Measurements from ENCODE around the gene TAS2R42.

TAS2R42 gene, protein sequence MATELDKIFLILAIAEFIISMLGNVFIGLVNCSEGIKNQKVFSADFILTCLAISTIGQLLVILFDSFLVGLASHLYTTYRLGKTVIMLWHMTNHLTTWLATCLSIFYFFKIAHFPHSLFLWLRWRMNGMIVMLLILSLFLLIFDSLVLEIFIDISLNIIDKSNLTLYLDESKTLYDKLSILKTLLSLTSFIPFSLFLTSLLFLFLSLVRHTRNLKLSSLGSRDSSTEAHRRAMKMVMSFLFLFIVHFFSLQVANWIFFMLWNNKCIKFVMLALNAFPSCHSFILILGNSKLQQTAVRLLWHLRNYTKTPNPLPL

DNA sequence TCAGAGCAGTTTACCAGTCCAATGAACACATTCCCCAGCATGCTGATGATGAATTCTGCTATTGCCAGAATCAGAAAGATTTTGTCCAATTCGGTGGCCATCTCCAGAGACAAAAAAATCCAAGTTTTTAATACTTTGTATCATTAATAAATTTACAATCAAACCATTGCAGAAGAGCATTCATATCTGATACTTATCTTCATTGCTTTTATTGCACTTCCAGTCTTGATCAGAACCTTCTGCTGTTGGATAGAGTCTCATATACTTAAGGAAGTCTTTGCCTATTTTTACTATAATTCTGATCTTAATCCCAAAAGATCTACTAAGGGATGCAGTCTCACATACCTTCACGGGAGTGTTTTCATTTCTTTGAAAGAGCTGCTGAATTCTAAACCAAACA lies at the start of gene TAS2R42:
Gene TAS2R42, minus strand, starts transcription at position 101 of the 400 bp plus-strand sequence. Its CDS starts 0 bp downstream, at position 101.
- DNase-seq: no peak

DNA sequence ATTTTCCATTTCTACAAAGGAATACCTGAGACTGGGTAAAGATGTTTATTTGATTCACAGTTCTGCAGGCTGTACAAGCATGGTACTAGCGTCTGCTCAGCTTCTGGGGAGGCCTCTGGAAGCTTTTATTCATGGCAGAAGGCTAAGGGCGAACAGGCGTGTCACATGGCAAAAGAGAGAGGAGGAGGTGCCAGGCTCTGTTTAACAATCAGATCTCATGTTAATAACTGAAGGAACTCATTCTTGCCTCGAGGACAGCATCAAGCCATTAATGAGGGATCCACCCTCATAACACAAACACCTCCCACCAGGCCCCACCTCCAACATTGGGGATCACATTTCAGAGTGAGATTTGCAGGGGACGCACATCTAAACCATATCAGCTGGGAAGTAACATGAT lies 46.8 kb upstream of the TAS2R42 start:
- DNase-seq: no peak

DNA sequence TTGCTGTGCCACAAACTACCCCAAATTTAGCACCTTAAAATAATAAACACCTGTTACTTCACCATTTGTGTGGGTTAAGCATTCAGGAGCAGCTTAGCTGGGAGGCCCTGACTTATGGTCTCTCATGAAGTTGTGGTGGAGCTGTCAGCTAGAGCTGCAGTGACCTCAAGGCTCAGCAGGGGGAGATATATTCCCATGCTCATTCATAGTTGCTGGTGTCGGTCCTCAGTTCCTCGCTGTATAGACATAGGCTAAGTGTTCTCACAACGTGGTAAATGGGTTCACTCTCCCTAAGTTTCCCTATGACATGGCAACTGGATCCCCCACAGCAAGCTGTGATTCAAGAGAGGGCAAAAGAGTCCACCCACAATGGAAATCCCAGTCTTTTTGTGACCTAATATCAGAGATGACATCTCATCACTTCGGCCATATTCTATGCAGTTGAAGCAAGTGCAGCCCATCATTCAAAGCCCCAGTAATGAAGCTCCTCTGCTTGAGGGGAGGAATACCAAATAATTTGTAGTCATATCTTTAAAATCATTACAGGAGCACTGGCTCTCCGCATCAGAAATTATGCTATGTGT lies 41.7 kb upstream of the TAS2R42 start:
- peak in 6 of 56 donors; percentile 0 to 2 (median 0) for DNase-seq

DNA sequence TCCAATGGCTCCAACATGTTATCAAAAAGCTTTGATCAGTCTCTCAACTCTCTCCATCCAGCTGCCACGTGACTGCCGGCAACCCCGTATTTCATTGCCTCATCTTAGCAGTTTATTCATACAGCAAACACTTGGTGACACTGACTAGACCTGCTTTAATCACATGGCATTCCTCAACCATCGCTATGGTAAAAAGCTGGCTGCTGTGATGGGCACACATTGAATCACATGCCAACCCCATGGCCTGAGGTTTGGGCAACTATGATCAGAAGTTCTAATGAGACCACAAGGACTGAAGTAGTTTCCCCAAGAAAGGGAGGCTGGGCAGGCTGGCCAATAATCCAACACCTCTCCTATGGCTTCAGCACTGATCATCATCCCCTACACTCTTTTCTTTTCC lies 40.6 kb upstream of the TAS2R42 start:
- DNase-seq: no peak

DNA sequence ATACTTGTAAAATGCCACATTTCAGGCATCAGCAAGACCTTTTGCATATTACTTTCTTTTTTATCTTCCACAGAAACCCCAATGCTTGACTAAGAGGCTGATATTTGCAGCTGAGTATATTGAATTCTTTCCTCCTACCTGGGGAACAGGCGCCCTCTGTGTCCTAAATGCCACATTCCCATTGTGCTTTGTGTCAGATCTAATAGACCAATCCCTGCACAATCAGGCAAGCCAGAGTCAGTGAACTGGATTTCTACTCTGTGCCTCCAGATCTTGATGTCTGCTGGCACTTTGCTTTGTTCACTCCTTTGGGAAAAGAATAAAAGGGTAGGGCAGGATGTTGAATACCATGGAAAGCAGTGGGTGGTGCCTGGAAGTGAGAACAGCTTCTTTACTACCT lies 22.4 kb upstream of the TAS2R42 start:
- no peak for DNase-seq

DNA sequence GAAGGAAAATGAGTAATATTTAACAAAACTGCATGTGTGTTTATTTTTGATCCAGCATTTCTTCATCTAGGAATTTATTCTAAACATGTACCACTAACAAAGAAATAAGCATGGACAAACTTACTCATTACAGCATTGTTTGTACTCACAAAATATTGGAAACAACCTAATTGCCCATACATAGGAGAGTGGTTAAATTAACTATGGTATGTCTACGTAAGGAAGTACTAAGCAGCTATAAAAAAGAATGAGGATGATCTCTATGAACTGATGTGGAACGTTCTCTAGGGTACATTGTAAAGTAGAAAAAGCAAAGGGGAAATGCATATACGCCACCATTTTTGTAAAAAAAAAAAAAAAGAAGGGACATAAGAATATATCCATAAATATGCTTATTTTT lies 17.4 kb upstream of the TAS2R42 start:
- no peak for DNase-seq

DNA sequence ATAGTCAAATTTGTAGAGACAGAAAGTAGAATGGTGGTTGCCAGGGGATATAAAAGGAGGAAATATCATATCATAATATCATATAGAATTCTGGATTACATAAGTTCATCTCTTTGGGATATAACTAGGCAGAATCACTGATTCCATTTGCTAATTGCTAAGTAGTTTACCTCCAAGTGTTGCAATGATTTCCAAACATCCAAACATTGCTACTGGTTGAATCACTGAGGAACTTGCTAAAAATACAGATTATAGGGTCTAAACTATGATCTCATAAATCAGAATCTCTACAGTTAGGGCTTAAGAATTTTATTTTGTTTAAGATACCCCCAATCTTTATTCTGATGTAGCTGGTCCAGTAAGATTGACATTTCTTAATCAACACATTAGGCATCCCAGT lies 16.1 kb upstream of the TAS2R42 start:
- DNase-seq: no peak

DNA sequence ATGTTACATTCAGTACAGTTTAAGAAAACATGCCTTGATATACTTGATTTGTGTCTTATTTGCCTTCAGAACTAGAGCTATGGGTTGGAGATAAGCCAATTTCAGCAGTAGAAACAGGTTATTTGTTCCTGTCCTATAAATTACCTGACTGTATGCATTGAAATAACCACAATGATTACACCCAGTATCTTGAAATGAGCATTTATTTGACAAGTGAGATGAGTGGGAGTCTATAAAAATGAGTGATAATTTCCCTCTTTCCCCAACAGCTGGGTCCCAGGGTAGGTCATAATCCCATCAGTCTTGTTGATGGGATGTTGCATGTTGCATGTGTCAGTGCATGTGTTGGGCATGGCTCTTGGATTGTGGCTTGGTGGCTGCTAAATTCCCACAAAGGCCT lies 3.7 kb downstream of the TAS2R42 start:
- DNase-seq: no peak

DNA sequence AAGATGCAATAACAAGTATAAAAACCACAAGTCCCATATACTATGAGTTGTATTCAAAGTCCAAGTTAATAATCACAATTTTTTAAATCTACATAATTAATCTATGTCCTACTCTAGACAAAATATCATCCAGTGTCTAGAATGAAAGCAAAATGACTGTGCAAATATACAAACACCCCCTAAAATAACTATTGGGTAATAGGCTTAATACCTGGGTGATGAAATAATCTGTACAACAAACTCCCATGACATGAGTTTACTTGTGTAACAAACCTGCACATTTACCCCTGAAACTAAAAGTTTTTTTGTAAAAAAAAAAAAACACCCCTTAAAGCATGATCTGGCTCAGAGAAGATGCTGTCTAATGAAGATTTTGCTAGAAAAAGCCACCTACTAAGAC lies 4.2 kb downstream of the TAS2R42 start:
- DNase-seq: no peak

DNA sequence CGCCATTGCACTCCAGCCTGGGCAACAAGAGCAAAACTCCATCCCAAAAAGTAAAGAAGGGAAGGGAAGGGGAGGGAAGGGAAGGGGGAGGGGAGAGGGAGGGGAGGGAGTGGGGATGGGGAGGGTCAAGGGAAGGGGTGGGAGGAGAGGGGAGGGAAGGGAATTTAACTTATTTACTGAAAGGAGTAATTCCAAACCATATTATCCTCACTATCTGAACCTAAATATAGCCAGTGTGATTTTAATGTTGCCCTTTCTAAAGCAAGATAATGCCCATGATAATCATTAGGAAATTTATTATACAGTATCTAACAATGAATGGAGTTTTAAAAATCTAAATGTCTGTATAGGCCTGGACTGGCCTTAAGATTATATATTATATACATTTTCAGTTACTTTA lies 8.5 kb downstream of the TAS2R42 start:
- DNase-seq: no peak

DNA sequence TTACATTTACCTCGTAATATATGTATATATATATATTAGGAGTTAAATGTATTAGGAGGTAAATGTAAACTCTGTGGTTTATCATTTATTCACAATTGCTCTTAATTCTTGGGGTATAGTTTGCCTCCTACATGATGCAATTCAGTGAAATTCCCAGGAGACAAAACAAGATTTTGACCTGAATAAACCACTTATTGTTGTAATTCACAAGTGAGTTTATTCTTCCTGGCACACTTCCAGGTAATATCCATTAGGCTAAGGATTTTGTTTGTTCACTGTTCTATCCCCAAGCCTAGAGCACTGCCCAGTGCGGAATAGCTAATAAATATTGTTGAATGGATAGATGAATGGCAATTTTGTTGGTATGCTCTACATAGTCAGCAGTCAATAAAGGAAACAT lies 12.7 kb downstream of the TAS2R42 start:
- DNase-seq: no peak

DNA sequence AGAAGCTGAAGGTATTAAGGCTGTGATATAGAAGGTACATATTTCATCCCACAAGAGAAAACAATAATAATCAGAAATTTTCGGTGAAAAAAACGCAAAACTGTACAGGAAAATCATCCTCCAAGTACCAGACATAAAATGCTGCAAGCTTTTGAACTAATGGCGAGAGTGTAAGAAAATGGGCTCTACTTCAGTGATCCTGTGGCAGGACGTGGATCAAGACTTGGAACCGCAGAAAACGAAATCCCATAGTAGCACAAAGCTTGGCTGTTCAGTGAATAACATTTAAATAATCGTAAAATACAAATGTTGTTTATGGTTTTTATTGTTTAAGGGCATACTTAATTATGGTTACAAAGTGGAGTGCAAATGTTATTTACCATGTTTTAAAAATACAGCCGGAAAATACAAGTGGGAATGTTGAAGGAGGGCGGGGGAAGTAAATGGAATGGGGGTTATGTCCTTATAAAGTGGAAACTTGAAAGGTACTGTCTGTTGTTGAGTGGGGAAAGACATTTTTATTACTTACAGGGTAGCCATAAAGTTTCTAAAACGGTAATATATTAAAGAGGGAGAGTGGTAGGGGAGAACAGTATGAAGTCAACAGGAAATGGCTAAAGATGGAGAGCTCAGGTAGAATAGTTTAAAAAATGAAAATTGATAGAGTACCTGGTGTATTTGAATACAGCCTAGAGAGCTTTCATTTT lies 14.6 kb downstream of the TAS2R42 start:
- peak in 1 of 56 donors; percentile 0 for DNase-seq

DNA sequence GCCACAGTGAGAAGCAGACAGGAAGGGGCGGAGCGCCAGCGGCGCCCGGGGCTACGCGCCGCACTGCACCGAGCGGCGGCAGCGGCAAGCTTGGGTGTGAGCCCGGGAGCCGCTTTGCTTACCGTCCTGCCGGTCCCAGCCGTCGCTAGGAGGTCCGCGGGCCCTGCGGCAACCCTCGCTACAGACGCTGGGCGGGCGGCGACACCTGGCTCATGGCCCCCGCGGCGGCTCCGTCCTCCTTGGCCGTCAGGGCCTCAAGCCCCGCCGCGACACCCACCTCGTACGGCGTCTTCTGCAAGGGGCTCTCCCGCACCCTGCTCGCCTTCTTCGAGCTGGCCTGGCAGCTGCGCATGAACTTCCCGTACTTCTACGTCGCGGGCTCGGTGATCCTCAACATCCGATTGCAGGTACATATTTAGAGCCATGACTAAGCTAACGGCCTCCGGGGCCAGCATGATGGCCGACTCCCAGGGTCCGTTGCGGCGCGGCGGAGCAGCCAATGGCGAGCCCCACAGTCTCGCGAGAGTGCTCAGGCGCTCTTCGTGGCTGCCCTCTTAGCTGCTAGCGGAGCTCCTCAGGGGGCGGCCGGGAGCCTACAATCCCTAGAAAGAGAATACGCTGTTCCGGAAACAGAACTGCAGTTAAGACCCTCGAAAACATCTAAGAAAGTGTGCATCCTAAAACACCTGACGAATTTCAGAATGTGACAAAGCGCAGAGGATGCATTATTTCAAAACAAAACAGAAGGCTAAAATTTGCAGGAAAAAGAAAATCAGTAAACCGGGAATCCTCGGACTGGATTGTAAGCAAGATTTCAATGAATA lies 15.4 kb downstream of the TAS2R42 start, which contains the start of gene SMIM10L1:
Gene SMIM10L1, plus strand, starts transcription at position 50 of the 824 bp plus-strand sequence. Its CDS starts 163 bp downstream, at position 213.
- DNase-seq: peak; percentile 22 to 91 (median 79)

DNA sequence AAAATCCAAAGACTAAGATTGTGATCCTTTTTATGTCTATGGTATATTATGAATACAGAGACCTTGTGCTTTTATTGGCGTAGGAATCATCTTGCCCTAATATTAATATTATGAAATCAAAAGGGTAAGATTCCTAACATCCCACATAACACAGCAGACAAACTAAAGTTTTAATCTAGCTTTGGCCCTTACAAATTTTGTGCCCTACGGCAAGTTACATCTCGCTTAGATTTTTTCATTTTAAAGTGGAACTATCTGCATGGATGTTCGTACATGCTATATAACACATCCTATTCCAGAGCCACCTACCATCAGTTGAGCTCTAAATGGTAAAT lies 16.0 kb downstream of the TAS2R42 start:
- no peak for DNase-seq

DNA sequence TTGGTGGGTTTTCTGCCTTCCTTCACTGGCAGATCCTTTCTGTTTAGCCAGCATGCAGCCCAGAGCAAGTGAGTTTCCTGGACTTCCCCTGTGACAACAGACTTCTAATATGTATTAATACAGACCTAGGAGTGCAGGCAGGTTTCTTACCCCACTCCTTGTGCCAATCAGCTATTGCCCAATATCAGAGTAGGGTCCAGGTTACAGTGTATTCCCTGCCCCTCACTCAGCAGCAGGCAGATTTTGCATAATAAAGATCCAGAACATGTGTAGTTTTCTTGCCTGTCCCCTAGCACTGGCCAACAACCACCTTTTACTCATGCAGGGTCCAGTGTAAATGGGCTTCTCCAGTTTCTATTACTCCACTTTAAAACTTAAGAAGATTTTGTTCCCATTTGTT lies 20.4 kb downstream of the TAS2R42 start:
- no peak for DNase-seq

DNA sequence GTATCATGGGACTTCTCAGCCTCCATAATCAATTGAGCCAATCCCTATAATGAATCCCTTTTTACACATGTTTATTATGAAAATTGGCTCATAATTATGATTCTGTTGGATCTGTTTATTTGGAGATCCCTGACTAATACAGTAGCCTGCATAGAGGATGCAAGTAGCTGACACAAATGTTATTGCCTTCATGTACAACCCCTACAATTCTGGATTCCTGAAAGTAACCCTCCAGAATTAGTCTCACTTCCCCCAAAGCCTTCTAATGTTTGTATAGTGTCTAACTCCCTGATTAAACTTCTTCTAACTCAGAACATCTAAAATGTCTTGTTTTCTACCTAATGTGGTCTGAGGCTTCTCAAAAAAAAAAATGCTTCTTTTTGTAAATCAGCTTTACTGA lies 22.4 kb downstream of the TAS2R42 start:
- no peak for DNase-seq

DNA sequence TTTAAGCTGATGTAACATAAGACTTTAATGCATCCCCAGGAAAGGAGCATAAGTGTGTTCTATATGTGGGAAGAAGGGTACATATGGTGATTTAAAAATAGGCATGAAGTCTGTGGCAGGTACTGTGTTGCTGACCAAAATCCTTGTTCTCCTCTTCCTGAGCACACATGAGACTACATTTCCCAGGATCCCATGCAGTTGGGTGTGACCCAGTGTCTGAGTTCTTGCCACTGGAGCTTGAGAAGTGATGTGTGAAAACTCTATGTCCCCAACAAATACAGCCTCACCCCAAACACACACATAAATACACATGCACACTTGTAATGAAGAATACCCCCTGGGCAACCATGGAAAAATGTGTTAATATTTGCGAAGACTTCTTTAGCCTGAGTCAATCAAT lies 24.2 kb downstream of the TAS2R42 start:
- no peak for DNase-seq

DNA sequence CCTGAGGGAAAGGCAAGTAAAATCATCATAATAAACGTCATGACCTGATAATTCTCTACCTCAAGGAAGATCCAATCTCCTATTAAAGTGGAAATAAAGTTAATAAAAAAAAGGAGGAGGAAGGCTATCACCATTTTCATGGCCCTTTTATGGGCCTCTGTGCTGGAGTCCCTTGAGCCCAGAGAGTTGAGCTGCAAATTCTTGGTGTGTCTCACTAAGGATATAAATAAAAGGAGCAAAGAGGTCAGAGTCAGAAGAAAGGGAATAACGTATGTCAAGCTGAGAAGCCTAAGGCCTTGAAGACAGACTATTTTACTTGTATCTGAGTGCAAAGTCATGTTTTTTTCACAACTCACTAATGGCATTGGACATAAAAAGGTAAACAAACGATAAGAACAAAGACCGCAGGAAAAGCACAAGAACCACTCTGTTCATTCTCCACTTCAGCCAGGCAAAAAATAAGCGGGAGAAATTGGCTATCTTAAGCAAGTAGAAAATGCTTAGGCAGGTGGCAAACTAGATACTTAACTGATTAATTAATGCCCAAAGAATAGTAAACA lies 27.8 kb downstream of the TAS2R42 start:
- no peak for DNase-seq

DNA sequence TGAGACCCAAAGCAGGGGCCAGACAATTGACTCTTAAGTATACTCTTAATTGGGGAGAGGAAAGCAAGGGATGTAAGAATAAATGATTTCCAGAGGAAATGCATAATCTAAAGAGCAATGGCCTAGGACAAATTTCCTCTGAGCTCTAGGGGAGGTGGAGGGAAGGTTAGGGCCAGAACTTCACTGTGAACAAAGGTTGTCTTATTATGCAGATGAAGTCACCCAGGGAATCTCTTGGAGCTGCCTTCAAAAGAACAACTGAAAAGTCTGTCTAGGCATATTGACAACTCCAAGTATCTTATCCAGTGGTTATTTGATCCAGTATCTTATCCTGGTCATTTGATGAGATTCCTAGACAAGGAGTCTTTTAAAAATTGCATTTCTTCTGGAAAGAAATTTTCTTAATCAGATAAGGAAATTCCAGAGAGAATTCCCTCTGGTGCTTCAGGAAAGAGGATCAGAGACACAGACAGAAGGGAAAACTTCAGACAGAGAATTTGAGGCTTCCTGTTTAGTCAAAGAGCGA lies 32.3 kb downstream of the TAS2R42 start:
- no peak for DNase-seq

DNA sequence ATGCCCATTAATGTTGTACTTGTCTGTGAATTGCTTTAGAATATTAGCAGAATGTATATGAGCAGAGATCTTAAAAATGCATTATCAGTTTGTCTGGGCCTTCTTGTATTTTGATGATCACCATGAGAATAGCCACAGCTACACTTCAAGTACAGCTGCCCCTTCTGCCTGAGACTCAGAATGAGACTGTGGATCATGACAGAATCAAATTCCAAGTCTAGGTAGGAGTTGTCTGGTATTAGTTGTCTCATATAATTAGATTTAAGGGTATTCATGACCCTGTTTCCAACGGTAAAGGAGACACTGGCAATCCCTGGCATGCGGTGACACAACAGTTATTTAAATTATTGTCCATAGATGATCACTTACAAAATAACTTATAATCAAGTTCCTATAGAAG lies 34.0 kb downstream of the TAS2R42 start:
- no peak for DNase-seq

DNA sequence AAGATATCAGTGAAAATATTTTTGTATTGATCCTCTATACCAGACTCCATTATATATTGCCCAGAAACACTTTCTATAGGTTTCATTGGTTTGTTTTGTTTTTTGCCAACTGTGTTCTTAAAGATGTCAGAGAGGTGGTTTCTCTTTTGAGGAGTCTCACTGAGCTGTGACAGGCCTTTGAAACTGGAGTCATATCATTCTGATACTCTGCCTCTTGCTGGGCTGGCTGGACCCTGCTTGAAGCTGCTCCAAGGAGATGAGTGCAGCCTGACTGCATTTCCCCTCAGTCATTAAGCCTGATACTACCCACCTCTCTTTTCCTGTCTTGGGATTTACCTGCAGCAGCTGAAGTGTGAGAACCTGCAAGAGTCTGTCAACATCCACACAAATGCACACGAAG lies 35.9 kb downstream of the TAS2R42 start:
- DNase-seq: no peak

Data from nucleus accumbens (tissue), 56 donors.